Cortex of kidney (tissue), 1 donor: Measurements from ENCODE around the gene OR4Q3.
"Not testable (repeated sequence)": the region's sequence is repeated elsewhere in the genome, so short reads cannot be mapped to it uniquely, and the experiment has no call there.

Source experiments
- DNase-seq: peaks from one replicate; lab custom pipeline; 2025; lab: John Stamatoyannopoulos, UW

OR4Q3 gene

DNA sequence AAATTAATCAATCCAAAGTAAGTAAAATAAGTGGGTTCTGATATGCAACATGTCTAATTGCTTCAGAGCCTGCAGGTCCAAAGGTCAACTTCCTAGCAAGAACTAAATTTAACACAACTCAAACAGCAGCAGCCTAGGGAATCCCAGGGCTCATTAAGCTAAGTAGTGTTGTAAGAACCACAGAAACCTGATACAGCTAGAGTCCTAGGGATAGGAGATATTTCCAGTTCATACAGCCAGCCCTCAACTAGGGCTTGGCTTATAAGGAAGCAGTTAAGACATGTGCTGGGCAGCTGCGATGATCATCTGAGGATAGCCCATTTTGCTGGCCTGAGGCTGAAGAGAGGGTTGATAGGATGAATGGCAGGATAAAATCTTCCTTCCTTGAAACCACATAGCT lies at the start of gene OR4Q3:
TSS of gene OR4Q3 (plus strand) at position 316 of the 400 bp plus-strand sequence.
- no peak for DNase-seq

DNA sequence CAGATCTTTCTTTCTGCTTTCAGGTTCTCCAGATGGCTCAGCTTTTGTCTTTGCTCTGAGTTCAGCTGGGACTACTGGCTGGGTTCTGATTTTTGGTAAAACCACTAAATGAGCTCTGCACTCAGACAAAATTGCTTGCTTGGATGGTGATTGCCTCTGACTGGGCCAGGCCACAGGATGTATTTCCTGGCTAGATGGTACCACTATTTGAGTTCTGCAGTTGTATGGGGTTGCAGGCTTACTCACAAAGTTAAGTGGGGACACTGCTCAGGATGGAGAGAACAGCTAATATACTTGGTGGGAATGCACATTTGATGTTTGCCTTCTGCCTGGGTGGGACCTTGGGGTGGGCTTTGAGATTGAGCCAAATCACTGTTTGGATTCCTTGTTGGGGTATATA lies 14.0 kb upstream of the OR4Q3 start:
- DNase-seq = no peak

DNA sequence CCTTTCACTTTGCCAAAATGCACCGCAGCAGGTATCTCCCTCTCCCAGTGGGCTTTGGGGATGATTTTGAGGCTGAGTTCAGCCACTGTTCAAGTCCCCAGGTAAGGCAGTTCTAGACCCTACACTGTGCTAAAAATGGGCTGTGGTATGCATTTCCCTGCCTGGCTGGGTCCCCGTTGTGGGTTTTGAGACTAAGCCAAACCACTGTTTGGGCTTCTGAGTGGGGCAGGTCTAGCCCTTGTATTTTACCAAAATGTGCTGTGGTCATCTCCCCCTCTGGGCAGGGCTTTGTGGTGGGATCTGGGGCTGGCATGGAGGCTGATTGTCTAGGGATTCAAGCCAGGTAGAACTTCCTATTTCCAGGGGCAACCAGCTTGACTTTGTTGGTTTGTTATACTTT lies 13.6 kb upstream of the OR4Q3 start:
- no peak for DNase-seq

DNA sequence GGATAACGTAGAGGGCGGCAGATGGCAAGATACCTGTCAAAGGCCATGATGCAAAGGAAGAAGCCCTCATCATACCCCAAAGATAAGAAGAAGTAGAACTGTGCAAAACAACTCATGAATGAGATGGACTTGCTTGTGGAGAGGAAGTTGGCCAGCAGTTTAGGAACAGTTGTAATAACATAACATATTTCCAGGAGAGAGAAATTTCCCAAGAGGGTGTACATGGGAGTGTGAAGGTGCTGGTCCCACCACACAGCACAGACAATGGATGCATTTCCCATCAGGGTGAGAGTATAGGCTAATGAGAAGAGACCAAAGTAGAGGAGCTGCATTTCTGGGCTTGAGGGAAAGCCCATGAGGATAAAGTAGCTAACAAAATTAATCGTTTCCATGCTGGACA lies 9.5 kb upstream of the OR4Q3 start:
- not testable (repeated sequence) for DNase-seq

DNA sequence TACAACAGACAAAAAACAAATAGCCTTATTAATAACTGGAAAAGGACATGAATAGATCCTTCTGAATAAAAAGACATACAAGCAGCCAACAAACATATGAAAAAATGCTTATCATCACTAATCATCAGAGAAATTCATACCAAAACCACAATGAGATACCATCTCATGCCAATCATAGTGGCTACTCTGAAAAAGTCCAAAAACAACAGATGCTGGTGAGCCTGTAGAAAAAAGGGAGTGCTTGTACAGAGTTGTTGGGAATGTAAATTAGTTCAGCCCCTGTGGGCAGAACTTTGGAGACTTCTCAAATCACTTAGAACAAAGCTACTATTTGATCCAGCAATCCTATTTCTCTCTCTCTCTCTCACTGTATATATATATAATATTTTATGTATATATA lies 8.9 kb downstream of the OR4Q3 start:
- DNase-seq = not testable (repeated sequence)

DNA sequence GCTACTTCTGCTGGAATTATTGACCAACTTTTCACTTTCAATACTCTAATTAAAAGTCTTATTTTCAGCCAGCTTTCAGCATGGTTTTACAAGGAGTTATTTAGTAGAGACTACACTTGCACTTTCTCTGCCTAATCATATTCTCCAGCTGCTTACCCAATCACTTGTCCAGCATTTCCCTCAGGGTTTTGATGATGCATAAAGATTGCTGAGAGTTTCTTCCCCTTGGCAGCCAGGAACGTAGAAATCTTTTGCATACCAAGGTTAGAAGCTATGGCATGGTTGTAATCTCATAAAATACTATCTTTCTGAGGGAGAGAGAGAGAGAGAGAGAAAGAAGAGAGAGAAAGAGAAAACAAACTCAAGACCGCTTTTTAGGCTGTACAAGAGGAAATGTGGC lies 10.8 kb downstream of the OR4Q3 start:
- DNase-seq = no peak

DNA sequence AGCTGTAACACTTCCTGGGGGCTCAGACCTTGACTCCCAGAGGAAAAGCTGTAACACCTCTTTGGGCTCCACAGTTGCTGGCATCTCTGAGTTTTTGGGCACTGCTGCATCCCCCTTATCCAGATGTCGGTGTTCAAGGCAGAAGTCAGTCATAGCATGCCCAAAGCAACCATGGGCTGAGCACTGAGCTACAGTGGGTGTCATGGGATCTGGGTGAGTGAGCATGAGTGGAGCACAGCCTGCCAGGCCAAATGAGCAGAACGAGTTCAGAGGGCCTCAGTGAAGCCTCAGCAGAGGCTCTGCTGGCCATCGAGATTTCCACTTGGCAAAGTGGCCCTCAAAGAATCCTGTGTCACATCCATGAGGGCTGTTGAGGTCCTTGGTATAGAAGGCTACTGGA lies 28.1 kb downstream of the OR4Q3 start:
- not testable (repeated sequence) for DNase-seq

DNA sequence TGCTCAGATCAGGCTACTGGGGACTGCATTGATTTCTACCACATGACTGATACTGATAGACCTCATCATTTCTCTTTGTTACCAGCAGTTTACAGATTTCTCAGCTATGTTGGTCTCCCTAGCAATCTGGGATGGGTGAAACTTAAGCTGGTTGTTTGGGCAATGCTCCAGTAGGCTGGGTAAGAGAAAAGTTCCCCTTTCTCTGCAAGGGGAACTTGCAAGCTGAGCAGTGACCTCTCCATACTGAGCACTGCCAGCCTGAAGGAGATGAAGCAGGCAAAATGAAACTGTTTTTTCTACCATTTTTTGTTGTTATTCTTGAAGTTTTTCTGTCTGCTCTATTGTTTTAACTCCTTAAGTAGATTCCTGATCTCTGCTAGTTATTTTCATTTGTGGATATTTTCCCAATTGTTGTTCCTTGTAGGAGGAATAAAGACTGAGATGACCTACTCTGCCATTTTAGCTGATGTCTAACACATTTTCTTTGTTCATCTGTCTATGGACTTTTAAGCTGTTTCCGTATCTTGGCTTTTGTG lies 28.6 kb downstream of the OR4Q3 start:
- no peak for DNase-seq

DNA sequence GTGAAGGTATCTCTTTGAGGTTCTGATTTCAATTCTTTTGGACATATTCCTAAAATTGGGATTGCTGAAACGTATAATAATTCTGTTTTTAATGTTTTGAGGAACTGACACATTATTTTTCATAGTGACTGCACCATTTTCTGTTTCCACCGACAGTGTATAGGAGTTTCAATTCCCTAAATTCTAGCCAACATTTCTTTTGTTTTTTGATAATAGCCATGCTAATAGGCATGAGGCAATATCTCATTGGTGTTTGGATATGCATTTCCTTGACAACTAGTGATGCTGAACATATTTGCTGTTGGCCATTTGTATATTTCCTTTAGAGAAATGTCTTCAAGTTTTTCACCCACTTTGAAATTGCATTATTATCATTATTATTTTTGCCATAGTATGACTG lies 29.1 kb downstream of the OR4Q3 start:
- not testable (repeated sequence) for DNase-seq

DNA sequence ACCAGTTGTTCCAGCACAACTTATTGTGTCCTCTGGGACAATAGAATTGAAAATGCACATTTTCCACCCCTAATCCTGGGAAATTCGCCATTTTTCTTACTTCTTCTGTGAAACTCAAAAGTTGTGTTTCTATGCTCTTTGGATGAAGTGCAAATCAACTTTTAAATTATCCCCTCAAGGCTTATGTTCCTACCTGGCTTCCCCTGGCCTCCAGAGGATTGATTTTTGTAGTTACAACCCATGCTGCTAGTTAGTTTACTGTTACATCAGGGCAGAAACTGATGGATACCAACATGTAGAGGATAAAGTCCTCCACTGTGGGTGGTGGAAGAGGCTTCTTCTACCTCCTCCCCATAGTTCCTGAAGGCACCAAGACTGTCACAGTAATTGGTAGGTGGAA lies 29.8 kb downstream of the OR4Q3 start, which contains the start of gene OR4M1:
TSS of gene OR4M1 (plus strand) at position 301 of the 400 bp plus-strand sequence. CDS start 6,819 bp downstream, outside the sequence.
- not testable (repeated sequence) for DNase-seq

DNA sequence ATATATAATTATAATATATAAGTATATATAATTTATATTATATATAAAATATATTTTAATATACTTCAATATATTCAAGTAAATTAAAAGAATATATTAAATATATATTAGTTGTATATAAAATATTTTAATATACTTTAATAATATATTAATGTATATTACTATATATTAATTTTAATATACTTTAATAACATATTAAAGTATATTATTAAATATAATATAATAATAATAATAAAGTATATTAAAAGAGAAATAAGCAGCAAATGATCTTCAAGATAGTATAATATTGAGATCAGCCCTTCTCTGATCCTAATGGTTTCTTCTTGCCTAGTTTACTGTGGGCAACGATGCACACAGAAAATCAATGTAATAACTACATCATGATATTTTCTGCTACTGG lies 32.2 kb downstream of the OR4Q3 start:
- DNase-seq = no peak

DNA sequence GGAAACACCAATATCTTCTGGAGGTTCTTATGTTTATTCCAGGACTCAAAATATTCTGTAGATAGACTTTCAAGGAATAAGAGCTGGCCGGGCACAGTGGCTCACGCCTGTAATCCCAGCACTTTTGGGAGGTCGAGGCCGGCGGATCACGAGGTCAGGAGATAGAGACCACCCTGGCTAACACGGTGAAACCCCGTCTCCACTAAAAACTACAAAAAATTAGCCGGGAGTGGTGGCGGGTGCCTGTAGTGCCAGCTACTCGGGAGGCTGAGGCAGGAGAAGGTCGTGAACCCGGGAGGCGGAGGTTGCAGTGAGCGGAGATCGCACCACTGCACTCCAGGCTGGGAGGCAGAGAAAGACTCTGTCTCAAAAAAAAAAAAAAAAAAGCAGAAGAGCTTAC lies 42.5 kb downstream of the OR4Q3 start:
- DNase-seq = not testable (repeated sequence)

DNA sequence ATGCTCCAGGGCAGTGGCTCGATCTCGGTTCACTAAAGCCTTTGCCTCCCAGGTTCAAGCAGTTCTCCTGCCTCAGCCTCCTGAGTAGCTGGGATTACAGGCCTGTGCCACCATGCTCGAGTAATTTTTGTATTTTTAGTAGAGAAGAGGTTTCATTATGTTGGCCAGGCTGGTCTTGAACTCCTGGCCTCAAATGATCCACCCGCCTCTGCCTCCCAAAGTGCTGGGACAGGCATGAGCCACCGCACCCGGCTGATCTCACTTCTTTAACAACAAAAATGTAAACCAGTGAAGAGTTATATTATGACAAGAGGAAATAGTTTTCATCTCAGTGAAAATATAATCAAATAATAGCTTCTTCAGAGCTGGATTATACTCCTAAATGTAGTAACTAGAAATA lies 43.9 kb downstream of the OR4Q3 start:
- DNase-seq = not testable (repeated sequence)

DNA sequence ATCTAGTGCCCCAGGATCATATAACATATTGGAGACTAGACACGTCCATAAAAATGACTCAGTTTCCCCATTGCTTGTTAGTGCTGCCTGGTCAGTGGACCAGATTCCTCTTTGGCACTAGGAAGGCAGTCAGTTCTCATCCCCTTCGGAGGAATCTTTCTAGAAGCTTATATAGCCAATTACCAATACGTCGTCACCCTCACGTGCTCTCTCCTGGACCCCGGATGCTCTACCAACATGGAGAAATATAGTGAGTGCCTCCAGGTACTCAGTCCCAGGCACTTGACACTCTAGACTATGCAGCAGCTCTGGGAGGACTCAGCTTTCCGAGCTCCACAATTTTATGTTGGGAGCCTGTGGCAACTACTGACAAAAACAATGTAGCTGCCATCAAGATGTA lies 44.8 kb downstream of the OR4Q3 start:
- not testable (repeated sequence) for DNase-seq

DNA sequence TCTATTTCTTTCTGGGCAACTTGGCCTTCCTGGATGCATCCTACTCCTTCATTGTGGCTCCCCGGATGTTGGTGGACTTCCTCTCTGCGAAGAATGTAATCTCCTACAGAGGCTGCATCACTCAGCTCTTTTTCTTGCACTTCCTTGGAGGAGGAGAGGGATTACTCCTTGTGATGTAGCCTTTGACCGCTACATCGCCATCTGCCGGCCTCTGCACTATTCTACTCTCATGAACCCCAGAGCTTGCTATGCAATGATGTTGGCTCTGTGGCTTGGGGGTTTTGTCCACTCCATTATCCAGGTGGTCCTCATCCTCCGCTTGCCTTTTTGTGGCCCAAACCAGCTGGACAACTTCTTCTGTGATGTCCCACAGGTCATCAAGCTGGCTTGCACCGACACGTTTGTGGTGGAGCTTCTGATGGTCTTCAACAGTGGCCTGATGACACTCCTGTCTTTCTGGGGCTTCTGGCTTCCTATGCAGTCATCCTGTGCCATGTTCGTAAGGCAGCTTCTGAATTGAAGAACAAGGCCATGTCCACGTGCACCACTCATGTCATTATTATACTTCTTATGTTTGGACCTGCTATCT lies 53.2 kb downstream of the OR4Q3 start:
- DNase-seq = not testable (repeated sequence)
